ENCODE measurements around the gene ZDHHC14.
A peak's percentile ranks its signal among the peaks of the same experiment; 100 is the strongest.
"Not testable (repeated sequence)": the region's sequence is repeated elsewhere in the genome, so short reads cannot be mapped to it uniquely, and the experiment has no call there.

The ZDHHC14 gene

GRCh38 chr6:157380458-157380778 is 572 bp upstream of the ZDHHC14 start:
- no peak for DNase-seq (ENCODE audit: low read depth in 1 of 2, low spot score in 1 of 2)

GRCh38 chr6:157381631-157382621 is 936 bp downstream of the ZDHHC14 start:
- peak in 1 of 2 donors; percentile 43 for DNase-seq (ENCODE audit: low read depth in 1 of 2, low spot score in 1 of 2)

- DNase-seq (ENCODE audit: low read depth in 1 of 2, low spot score in 1 of 2): no peak
Measured at GRCh38 chr6:157382821-157383220, 1.8 kb downstream of the ZDHHC14 start.

- no peak for DNase-seq (ENCODE audit: low read depth in 1 of 2, low spot score in 1 of 2)
Measured at GRCh38 chr6:157383471-157383870, 2.5 kb downstream of the ZDHHC14 start.

GRCh38 chr6:157384962-157385361 is 4.0 kb downstream of the ZDHHC14 start:
- not testable (repeated sequence) for DNase-seq (ENCODE audit: low read depth in 1 of 2, low spot score in 1 of 2)

- no peak for DNase-seq (ENCODE audit: low read depth in 1 of 2, low spot score in 1 of 2)
Measured at GRCh38 chr6:157385482-157385881, 4.5 kb downstream of the ZDHHC14 start.

GRCh38 chr6:157386023-157386422 is 5.0 kb downstream of the ZDHHC14 start:
- no peak for DNase-seq (ENCODE audit: low read depth in 1 of 2, low spot score in 1 of 2)

- DNase-seq (ENCODE audit: low read depth in 1 of 2, low spot score in 1 of 2): no peak
Measured at GRCh38 chr6:157386454-157386853, 5.5 kb downstream of the ZDHHC14 start.

GRCh38 chr6:157388924-157389323 is 7.9 kb downstream of the ZDHHC14 start:
- DNase-seq (ENCODE audit: low read depth in 1 of 2, low spot score in 1 of 2): no peak

GRCh38 chr6:157390273-157391060 is 9.5 kb downstream of the ZDHHC14 start:
- no peak for DNase-seq (ENCODE audit: low read depth in 1 of 2, low spot score in 1 of 2)

GRCh38 chr6:157392927-157393668 is 12.1 kb downstream of the ZDHHC14 start:
- DNase-seq (ENCODE audit: low read depth in 1 of 2, low spot score in 1 of 2): no peak

GRCh38 chr6:157393669-157394327 is 12.8 kb downstream of the ZDHHC14 start:
- no peak for DNase-seq (ENCODE audit: low read depth in 1 of 2, low spot score in 1 of 2)

- DNase-seq (ENCODE audit: low read depth in 1 of 2, low spot score in 1 of 2): not testable (repeated sequence)
Measured at GRCh38 chr6:157395199-157395598, 14.2 kb downstream of the ZDHHC14 start.

GRCh38 chr6:157396026-157396425 is 15.0 kb downstream of the ZDHHC14 start:
- no peak for DNase-seq (ENCODE audit: low read depth in 1 of 2, low spot score in 1 of 2)

GRCh38 chr6:157397660-157398059 is 16.7 kb downstream of the ZDHHC14 start:
- DNase-seq (ENCODE audit: low read depth in 1 of 2, low spot score in 1 of 2): no peak

GRCh38 chr6:157398151-157398550 is 17.2 kb downstream of the ZDHHC14 start:
- DNase-seq (ENCODE audit: low read depth in 1 of 2, low spot score in 1 of 2): no peak

- DNase-seq (ENCODE audit: low read depth in 1 of 2, low spot score in 1 of 2): no peak
Measured at GRCh38 chr6:157400676-157401075, 19.7 kb downstream of the ZDHHC14 start.

GRCh38 chr6:157401734-157402338 is 20.8 kb downstream of the ZDHHC14 start:
- DNase-seq (ENCODE audit: low read depth in 1 of 2, low spot score in 1 of 2): no peak

- no peak for DNase-seq (ENCODE audit: low read depth in 1 of 2, low spot score in 1 of 2)
Measured at GRCh38 chr6:157402996-157403685, 22.2 kb downstream of the ZDHHC14 start.

GRCh38 chr6:157403686-157404051 is 22.7 kb downstream of the ZDHHC14 start:
- DNase-seq (ENCODE audit: low read depth in 1 of 2, low spot score in 1 of 2): no peak

Measured in activated T-helper 1 cell treated with anti-CD3 and anti-CD28 coated beads, Interleukin-2, amount 50 U/mL, for 16 hours (primary cell).